Thyroid gland (tissue), 4 donors: ENCODE data around the gene KIF21A.

Experiments used
- POLR2A ChIP-seq, 2 donors: fragments of 450-650 bp; IDR thresholded peaks; one replicate each; pipeline ENCODE4 v1.6.1; 2017; ENCODE audit warnings: antibody characterized with exemption in 2 of 2, mild to moderate bottlenecking in 2 of 2, moderate library complexity in 1 of 2
- TF ChIP-seq, protein P1 (sequence below), 6 experiments: fragments of 200-600 bp in 3 of 6; fragments of 450-650 bp in 3 of 6; sonication (generic) in 3 of 6; IDR thresholded peaks; one replicate each; pipeline ENCODE4 v1.5.1; 2016 to 2019; ENCODE audit warnings: antibody characterized with exemption in 6 of 6, mild to moderate bottlenecking in 2 of 6, inconsistent platforms in 1 of 6, moderate library complexity in 1 of 6

DNA sequence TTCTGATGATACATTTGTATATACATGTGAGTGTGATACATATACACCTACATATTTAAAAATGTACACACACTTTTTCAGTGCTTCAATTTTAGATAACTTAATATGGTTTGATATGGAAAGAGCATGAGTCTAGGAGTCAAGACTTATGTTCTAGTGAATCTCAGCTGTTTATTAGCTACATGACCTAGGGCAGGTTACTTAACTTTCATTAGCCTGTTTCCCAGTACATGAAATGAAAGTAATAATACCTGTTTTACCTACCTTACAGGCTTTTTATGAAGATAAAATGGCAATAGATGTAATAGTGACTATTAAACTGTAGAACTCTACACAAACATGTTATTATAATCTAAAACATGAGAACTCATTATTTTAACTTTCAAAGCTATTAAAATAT lies 39.5 kb downstream of the KIF21A start:
- TF ChIP-seq, protein P1, sequence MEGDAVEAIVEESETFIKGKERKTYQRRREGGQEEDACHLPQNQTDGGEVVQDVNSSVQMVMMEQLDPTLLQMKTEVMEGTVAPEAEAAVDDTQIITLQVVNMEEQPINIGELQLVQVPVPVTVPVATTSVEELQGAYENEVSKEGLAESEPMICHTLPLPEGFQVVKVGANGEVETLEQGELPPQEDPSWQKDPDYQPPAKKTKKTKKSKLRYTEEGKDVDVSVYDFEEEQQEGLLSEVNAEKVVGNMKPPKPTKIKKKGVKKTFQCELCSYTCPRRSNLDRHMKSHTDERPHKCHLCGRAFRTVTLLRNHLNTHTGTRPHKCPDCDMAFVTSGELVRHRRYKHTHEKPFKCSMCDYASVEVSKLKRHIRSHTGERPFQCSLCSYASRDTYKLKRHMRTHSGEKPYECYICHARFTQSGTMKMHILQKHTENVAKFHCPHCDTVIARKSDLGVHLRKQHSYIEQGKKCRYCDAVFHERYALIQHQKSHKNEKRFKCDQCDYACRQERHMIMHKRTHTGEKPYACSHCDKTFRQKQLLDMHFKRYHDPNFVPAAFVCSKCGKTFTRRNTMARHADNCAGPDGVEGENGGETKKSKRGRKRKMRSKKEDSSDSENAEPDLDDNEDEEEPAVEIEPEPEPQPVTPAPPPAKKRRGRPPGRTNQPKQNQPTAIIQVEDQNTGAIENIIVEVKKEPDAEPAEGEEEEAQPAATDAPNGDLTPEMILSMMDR (IDR thresholded peaks at IDR 0.05), result no peak
- TF ChIP-seq POLR2A (IDR thresholded peaks at IDR 0.05), result no peak
